PC-9 (cell line): ENCODE data around the gene MBP. TPM values are rescaled to one million over a fixed set of nuclear protein-coding genes. Genes with fewer than 3 reads are reported as not detected.
"Not testable (repeated sequence)": the region's sequence is repeated elsewhere in the genome, so short reads cannot be mapped to it uniquely, and the experiment has no call there.

ENCODE experiments used
- BruUV-seq: library from RNA; stranded (reverse); fragments of 400-500 nt; replicated peaks from 2 replicates; lab custom pipeline; 2021; lab: Mats Ljungman, UMichigan
- CTCF ChIA-PET: fragments of 300-600 bp; sonication (Branson Sonifier 250); formaldehyde crosslinking; loops from one replicate; lab custom pipeline; 2022; ENCODE audit warnings: antibody characterized with exemption; lab: Charles Lee
- POLR2A ChIA-PET: fragments of 300-600 bp; sonication (Branson Sonifier 250); formaldehyde crosslinking; loops from one replicate; lab custom pipeline; 2022; ENCODE audit warnings: antibody characterized with exemption; ENCODE audit not compliant: unreplicated experiment; lab: Charles Lee
- DNase-seq, 2 experiments: peaks; one replicate each; pipeline versions ENCODE4 v3.0.0 to v3.0.0-alpha.2; 2015 to 2022; ENCODE audit warnings: mixed read lengths in 1 of 2
- H2AFZ ChIP-seq: fragments of 200-600 bp; sonication (generic); 2 replicates; pipeline ENCODE4 v1.8.1; 2017; ENCODE audit warnings: antibody characterized with exemption
- H3F3A ChIP-seq: fragments of 200-600 bp; sonication (generic); 2 replicates; pipeline ENCODE4 v1.8.1; 2017; ENCODE audit warnings: antibody characterized with exemption, mild to moderate bottlenecking, low read depth; ENCODE audit not compliant: insufficient read depth
- H3K27ac ChIP-seq: fragments of 200-600 bp; sonication (generic); 2 replicates; pipeline ENCODE4 v1.6.1; 2016; ENCODE audit warnings: mixed run types
- H3K27me3 ChIP-seq: fragments of 200-600 bp; sonication (generic); 2 replicates; pipeline ENCODE4 v1.6.1; 2016; ENCODE audit warnings: low read depth, mixed run types; ENCODE audit not compliant: insufficient read depth
- H3K36me3 ChIP-seq: fragments of 200-600 bp; sonication (generic); 2 replicates; pipeline ENCODE4 v1.6.1; 2016; ENCODE audit warnings: low read depth, mixed run types
- H3K4me1 ChIP-seq: fragments of 200-600 bp; sonication (generic); replicated peaks from 2 replicates; pipeline ENCODE4 v1.6.1; 2016; ENCODE audit warnings: mixed run types; ENCODE audit not compliant: insufficient read depth
- H3K4me2 ChIP-seq: fragments of 200-600 bp; sonication (generic); 2 replicates; pipeline ENCODE4 v1.6.1; 2017; ENCODE audit warnings: mixed run types
- H3K4me3 ChIP-seq: fragments of 200-600 bp; sonication (generic); 2 replicates; pipeline ENCODE4 v1.6.1; 2016; ENCODE audit warnings: mixed run types
- H3K79me2 ChIP-seq: fragments of 200-600 bp; sonication (generic); 2 replicates; pipeline ENCODE4 v1.6.1; 2017; ENCODE audit warnings: low read depth, mixed run types
- H3K9me2 ChIP-seq: fragments of 200-600 bp; sonication (generic); 2 replicates; pipeline ENCODE4 v1.8.1; 2017; ENCODE audit warnings: mild to moderate bottlenecking; ENCODE audit not compliant: insufficient read depth
- H3K9me3 ChIP-seq: fragments of 200-600 bp; sonication (generic); 2 replicates; pipeline ENCODE4 v1.8.1; 2016; ENCODE audit warnings: low read depth; ENCODE audit not compliant: insufficient read depth
- H4K20me1 ChIP-seq: fragments of 200-600 bp; sonication (generic); 2 replicates; pipeline ENCODE4 v1.8.1; 2017; ENCODE audit not compliant: insufficient read depth
- EZH2 ChIP-seq: fragments of 200-600 bp; sonication (generic); IDR thresholded peaks from 2 replicates; pipeline ENCODE4 v1.8.0; 2017; ENCODE audit warnings: antibody characterized with exemption, low read depth
- intact Hi-C: fragments of 100-400 bp; cut with micrococcal nuclease; formaldehyde crosslinking; loops from one replicate; pipeline ENCODE4 v1.10.0; 2022; ENCODE audit not compliant: unreplicated experiment
- total RNA-seq: library from RNA; stranded (reverse); gene quantifications from 2 replicates; pipeline ENCODE4 v1.2.3, GENCODE V29; 2021
- TF ChIP-seq, protein P1 (sequence below): fragments of 200-600 bp; sonication (generic); conservative IDR thresholded peaks from 2 replicates; pipeline ENCODE4 v1.6.1; 2017; ENCODE audit warnings: mixed run types, antibody characterized with exemption, mild to moderate bottlenecking, moderate library complexity

The MBP gene
- total RNA-seq, 1 experiment from 2014 or later: 37.9 TPM

DNA sequence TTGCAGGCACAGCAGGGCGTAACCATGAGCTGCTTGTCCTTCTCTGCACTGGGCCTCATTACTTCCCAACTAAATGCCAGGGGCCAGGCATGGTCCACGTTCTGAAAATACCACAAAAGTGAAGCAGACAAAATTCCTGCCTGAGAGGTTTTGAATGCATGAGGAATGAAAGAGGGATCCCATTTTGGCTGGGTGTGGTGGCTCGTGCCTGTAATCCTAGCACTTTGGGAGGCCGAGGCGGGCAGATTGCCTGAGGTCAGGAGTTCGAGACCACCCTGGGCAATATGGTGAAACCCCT, 139.5 kb downstream of the MBP start:
- intact Hi-C loops: no loop called here
- Histone ChIP-seq H2AFZ (no peak overlapping the region), H3K79me2 (no peaks in the 10 kb centered on the region), H3K27me3 (no peaks in the 10 kb centered on the region), H3K36me3 (no peaks in the 10 kb centered on the region), H3K27ac (no peak overlapping the region), H3K9me3 (no peaks in the 10 kb centered on the region), H3K9me2 (no peaks in the 10 kb centered on the region), H3K4me3 (no peak overlapping the region), H4K20me1 (no peaks in the 10 kb centered on the region), H3K4me1 (no peaks in the 10 kb centered on the region), H3K4me2 (no peak overlapping the region), H3F3A (peaks cover 7% of the 10 kb centered on the region; the same call in 1 of the 2 replicates)
- DNase-seq: no peak
- no TSS peak for BruUV-seq
- TF ChIP-seq, protein P1, sequence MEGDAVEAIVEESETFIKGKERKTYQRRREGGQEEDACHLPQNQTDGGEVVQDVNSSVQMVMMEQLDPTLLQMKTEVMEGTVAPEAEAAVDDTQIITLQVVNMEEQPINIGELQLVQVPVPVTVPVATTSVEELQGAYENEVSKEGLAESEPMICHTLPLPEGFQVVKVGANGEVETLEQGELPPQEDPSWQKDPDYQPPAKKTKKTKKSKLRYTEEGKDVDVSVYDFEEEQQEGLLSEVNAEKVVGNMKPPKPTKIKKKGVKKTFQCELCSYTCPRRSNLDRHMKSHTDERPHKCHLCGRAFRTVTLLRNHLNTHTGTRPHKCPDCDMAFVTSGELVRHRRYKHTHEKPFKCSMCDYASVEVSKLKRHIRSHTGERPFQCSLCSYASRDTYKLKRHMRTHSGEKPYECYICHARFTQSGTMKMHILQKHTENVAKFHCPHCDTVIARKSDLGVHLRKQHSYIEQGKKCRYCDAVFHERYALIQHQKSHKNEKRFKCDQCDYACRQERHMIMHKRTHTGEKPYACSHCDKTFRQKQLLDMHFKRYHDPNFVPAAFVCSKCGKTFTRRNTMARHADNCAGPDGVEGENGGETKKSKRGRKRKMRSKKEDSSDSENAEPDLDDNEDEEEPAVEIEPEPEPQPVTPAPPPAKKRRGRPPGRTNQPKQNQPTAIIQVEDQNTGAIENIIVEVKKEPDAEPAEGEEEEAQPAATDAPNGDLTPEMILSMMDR: no peak
- TF ChIP-seq EZH2: no peak
- CTCF ChIA-PET: no interaction called here
- POLR2A ChIA-PET: no interaction called here

DNA sequence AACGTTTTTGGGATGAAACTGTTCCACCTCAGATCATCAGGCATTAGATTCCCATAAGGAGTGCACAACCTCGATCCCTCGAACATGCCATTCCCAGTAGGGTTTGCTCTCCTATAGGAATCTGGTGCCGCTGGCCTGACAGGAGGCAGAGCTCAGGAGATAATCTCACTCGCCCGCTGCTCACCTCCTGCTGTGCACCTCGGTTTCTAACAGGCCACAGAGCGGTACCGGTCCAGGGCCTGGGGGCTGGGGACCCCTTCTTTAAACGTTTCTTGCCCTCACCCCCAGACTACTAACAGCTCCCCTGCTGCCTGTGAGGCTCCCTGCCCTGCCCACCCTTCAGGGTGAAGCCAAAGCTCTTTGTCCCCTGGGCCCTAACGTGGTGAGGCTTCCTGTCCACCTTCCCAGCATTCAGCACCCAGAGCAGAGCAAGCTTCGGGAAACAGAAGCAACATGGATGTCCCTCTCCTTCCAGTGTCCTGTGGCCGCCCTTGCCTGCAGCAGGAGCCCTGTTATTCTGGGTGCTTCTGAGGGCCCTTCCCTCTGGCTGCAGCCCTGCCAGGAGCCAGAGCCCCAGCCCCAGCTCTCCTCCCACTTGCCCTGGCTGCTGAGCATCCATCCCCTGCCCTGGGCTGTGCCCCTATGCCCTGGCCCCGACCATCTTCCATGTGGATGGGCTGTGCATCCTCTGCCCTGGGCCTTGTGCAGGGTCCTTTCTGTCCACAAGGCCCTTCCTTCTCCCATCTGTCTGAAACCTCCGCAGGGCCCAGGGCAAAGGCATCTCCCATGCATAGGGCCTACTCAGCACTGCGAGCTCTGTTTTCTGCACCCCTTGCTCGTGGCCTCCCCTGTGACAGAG, 140.1 kb downstream of the MBP start:
- peaks cover 7% of the 10 kb centered on the region; the same call in 1 of the 2 replicates for H3F3A ChIP-seq
- no peaks in the 10 kb centered on the region for H3K9me2 ChIP-seq
- no peak for TF ChIP-seq EZH2
- TF ChIP-seq, protein P1: no peak
- no peak for DNase-seq
- H3K4me3 ChIP-seq: no peak overlapping the region
- H3K4me1 ChIP-seq: no peaks in the 10 kb centered on the region
- no peak overlapping the region for H3K27ac ChIP-seq
- H3K9me3 ChIP-seq: no peaks in the 10 kb centered on the region
- no peaks in the 10 kb centered on the region for H3K27me3 ChIP-seq
- H3K79me2 ChIP-seq: no peaks in the 10 kb centered on the region
- POLR2A ChIA-PET: no interaction called here
- BruUV-seq: no TSS peak
- no peaks in the 10 kb centered on the region for H4K20me1 ChIP-seq
- CTCF ChIA-PET: no interaction called here
- H3K4me2 ChIP-seq: no peak overlapping the region
- intact Hi-C loops: no loop called here
- no peak overlapping the region for H2AFZ ChIP-seq
- no peaks in the 10 kb centered on the region for H3K36me3 ChIP-seq

DNA sequence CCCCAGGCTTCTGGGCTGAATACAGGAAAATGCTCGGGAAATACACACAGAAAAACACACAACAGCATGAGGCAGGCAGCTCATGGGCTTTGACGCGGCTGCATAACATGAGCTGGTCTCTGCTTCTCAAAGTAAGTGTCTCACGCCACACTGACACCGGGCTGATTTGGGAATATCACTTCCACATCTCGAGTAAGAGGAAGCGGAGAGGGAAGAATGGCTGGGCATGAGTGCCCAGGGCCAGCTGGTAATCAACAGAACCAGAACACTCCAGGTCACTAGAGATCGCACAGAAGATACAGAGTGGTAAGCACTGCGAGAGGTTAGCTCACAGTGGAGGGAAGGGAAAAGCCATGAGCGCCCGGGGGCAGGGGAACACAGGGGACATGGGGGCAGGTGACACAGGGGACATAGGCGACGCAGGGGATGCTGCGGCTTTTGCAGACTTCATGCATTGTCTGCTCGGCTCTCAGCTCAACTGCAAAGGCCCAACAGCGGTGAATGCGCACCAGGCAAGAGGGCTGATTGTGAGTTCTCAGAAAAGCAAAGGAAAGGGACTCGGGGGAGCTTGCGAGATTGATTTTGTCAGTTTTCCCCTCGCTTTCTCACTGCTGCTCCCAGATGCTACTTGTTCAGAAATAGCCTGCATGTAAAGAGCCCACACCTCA, 141.4 kb downstream of the MBP start:
- no TSS peak for BruUV-seq
- no peak overlapping the region for H3K4me3 ChIP-seq
- no peaks in the 10 kb centered on the region for H3K4me1 ChIP-seq
- H3K27ac ChIP-seq: no peak overlapping the region
- no peaks in the 10 kb centered on the region for H3K79me2 ChIP-seq
- no peak overlapping the region for H2AFZ ChIP-seq
- no peak overlapping the region for H3K4me2 ChIP-seq
- no peak for DNase-seq
- no peaks in the 10 kb centered on the region for H3K36me3 ChIP-seq
- H3K9me3 ChIP-seq: no peaks in the 10 kb centered on the region
- no peaks in the 10 kb centered on the region for H3K27me3 ChIP-seq
- H3K9me2 ChIP-seq: no peaks in the 10 kb centered on the region
- peaks cover 5% of the 10 kb centered on the region; the same call in 1 of the 2 replicates for H3F3A ChIP-seq
- intact Hi-C loops: no loop called here
- H4K20me1 ChIP-seq: no peaks in the 10 kb centered on the region
- TF ChIP-seq EZH2: no peak
- TF ChIP-seq, protein P1: no peak
- POLR2A ChIA-PET: no interaction called here
- CTCF ChIA-PET: no interaction called here

DNA sequence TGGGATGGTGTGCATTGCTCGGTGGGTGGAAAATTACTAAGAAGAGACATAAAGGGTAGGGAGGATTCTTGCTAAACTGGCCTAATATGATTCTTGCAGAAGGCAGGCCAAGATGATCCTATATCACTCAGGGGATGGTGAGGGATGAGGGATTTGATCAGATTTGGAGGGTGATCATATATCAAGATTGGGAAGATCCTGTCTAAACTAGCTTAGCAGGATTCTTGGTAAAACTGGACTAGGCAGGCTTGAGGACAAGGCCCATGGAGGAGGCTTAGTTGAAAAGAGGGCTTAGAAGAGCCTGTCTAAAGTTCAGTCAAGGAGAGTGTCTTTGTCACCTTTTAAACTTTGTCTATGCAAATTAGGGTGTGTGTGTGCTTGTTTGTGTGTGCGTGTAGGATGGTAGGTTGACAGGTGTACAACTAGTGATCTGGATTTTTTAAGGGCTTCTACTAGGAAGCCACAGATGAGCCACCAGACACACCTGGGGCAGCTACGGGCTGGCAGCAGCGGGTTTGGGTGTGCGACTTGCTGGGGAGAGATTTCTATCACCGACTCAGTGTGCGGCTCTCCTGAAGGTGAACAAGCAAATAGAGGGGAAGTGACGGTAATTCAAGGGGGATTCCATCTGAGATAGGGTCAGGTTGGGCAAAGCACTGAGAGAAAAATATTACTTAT, 142.1 kb downstream of the MBP start:
- CTCF ChIA-PET, H3K27me3 ChIP-seq: not testable (repeated sequence)

More for the DNA sequence above, 142.1 kb downstream of the MBP start:
- intact Hi-C loops, H3K9me2 ChIP-seq, H3K4me3 ChIP-seq, H3K36me3 ChIP-seq, H3K4me1 ChIP-seq, H3K27ac ChIP-seq, DNase-seq, H2AFZ ChIP-seq, H3F3A ChIP-seq, H3K4me2 ChIP-seq, H3K79me2 ChIP-seq, H4K20me1 ChIP-seq, POLR2A ChIA-PET, H3K9me3 ChIP-seq, BruUV-seq: not testable (repeated sequence)
